ENCODE measurements around the gene CREB5. TPM values are rescaled to one million over a fixed set of nuclear protein-coding genes. Genes with fewer than 3 reads are reported as not detected.

The CREB5 gene, protein sequence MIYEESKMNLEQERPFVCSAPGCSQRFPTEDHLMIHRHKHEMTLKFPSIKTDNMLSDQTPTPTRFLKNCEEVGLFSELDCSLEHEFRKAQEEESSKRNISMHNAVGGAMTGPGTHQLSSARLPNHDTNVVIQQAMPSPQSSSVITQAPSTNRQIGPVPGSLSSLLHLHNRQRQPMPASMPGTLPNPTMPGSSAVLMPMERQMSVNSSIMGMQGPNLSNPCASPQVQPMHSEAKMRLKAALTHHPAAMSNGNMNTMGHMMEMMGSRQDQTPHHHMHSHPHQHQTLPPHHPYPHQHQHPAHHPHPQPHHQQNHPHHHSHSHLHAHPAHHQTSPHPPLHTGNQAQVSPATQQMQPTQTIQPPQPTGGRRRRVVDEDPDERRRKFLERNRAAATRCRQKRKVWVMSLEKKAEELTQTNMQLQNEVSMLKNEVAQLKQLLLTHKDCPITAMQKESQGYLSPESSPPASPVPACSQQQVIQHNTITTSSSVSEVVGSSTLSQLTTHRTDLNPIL
- total RNA-seq: 16.1 and 25.7 TPM in 2 replicates

DNA sequence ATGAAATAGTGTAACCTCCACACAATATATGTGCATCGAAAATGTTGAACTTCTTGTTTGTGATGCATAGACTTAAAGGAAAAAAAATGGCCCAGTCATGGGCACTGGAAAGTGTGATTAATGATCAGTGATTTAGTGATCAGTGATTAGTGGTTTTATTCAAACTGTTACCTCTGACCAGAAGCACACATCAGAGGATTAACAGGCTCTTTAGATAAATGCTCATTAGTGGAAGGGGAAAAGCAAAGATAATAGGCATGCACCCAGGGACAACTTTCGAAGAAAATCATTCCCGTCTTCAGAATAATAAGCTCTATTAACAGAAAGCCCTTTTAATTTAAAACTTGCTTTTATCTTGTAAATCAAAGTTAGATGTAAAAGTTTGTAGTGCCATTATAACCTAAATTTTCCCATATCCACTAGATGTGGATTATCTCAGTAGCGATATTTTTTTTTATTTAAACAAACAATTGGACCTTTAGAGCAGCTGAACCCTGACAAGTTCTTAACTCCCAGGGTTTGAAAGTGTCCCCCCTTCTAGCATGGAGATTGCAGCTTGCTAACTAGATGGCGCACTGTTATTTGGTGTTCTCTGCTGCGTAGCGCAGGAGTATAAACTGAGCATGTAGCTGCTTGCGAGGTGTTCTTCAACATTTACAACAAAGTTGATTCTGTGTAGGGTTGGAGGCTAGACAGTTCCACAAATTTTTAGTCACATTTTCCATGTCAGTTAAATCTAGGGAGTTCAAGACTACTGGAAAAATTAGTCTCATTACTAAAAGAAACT lies at the start of gene CREB5:
Gene CREB5, plus strand, starts transcription at position 643 of the 787 bp plus-strand sequence. CDS start 397 bp downstream, outside the sequence.
- peak within 1 kb of the TSS; percentile 73 for H3K4me3 ChIP-seq (ENCODE audit: low read depth, low read length)
- DNase-seq (ENCODE audit: low read depth): no peak
- TF ChIP-seq, protein P1, sequence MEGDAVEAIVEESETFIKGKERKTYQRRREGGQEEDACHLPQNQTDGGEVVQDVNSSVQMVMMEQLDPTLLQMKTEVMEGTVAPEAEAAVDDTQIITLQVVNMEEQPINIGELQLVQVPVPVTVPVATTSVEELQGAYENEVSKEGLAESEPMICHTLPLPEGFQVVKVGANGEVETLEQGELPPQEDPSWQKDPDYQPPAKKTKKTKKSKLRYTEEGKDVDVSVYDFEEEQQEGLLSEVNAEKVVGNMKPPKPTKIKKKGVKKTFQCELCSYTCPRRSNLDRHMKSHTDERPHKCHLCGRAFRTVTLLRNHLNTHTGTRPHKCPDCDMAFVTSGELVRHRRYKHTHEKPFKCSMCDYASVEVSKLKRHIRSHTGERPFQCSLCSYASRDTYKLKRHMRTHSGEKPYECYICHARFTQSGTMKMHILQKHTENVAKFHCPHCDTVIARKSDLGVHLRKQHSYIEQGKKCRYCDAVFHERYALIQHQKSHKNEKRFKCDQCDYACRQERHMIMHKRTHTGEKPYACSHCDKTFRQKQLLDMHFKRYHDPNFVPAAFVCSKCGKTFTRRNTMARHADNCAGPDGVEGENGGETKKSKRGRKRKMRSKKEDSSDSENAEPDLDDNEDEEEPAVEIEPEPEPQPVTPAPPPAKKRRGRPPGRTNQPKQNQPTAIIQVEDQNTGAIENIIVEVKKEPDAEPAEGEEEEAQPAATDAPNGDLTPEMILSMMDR (conservative IDR thresholded peaks at IDR 0.05; ENCODE audit: low read depth, low read length): peak; percentile 55

DNA sequence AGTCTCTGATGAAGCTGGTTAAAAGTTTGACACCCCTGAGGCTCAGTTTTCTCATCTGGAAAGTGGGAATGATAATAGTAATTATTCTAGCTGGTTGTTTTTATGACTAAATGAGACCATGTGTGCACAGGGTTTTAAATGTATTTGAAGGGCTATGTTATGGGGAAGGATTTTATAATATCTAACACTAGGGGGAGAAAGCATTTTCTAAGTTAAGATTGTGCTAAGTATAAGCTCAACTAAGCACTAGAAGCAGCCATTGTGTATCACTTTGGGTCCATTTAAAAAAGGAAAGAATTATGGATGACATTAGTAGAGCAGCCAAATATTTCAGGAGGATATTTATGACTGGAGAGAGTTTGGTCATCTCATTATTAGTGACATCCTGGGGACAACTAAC lies 49.5 kb upstream of the CREB5 start:
- no peak overlapping the region for H3K4me3 ChIP-seq (ENCODE audit: low read depth, low read length)
- no peak for DNase-seq (ENCODE audit: low read depth)
- TF ChIP-seq, protein P1 (conservative IDR thresholded peaks at IDR 0.05; ENCODE audit: low read depth, low read length): peak; percentile 20

DNA sequence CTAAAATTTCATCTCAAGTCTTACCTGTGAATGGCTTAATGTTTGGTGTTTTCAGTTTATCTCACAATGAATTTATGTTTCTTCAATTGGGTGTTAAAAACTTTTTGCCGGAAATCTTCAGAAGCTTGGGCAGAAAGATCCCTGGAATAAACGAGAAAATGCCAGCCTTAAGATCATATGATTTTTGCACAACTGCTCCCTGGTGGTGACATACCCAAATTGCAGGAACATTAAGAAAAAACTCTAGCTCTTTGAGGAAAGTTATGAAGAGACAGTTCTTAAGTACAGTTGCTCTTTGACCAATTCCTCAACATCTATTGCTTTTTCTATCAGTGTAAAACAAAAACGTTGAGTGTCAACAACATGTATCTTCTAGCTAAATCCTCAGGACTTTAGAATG lies 48.2 kb upstream of the CREB5 start:
- TF ChIP-seq, protein P1 (conservative IDR thresholded peaks at IDR 0.05; ENCODE audit: low read depth, low read length): peak; percentile 45
- H3K4me3 ChIP-seq (ENCODE audit: low read depth, low read length): no peak overlapping the region
- DNase-seq (ENCODE audit: low read depth): no peak

DNA sequence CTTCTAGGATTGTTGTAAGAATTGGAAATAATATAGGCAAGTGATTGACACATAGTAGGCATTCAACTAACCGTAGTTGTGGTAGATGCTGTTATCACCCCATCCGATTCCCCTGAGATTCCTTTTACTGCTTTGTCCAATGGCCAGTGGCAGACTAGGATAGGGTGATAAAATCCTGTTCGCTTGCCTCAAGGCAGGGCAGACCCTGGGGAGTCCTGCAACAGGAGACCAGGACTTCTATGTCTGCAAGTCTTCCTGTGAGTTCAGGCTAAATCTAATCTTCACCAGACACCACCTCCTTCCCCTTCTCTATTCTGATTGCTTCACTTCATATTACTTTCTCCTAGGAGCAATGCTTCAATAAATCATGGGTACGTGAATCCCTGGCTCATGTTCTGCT lies 42.8 kb upstream of the CREB5 start:
- H3K4me3 ChIP-seq (ENCODE audit: low read depth, low read length): no peak overlapping the region
- TF ChIP-seq, protein P1 (conservative IDR thresholded peaks at IDR 0.05; ENCODE audit: low read depth, low read length): no peak
- DNase-seq (ENCODE audit: low read depth): no peak

DNA sequence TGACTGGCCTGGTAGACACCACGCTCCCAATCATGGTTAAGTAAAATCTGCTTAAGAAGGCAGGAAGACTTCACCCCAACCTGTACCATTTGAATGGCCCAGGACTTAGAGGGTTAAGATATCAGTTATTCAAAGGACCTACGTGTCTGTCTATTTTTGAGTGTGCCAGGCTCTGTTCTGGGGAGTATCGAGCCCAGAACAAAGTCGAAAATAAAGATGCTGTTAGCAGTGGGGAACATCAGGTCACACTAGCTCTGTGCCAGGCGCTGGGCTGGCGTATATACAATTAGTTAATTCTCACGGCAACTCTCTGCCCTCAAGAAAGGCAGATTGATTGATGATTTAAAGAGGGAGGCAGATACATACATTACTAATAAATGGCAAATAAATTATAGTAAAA lies 40.5 kb upstream of the CREB5 start:
- H3K4me3 ChIP-seq (ENCODE audit: low read depth, low read length): no peak overlapping the region
- TF ChIP-seq, protein P1 (conservative IDR thresholded peaks at IDR 0.05; ENCODE audit: low read depth, low read length): no peak
- DNase-seq (ENCODE audit: low read depth): no peak

DNA sequence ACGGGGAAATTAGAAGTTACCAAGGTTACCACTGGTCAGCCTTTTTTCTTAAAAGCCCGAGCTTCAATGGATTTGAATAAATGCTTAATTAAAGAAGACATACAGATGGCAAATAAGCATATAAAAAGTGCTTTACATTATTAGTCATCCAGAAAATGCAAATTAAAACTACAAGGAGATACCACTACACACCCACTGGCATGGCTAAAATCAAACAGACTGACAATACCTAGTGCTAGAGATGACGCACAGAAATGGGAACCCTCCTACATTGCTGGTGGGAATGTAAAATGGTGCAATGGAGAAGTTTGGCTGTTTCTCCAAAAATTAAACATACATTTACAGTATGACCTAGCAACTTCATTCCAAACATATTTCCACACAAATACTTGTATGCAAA lies 38.3 kb upstream of the CREB5 start:
- H3K4me3 ChIP-seq (ENCODE audit: low read depth, low read length): no peak overlapping the region
- TF ChIP-seq, protein P1 (conservative IDR thresholded peaks at IDR 0.05; ENCODE audit: low read depth, low read length): no peak
- DNase-seq (ENCODE audit: low read depth): no peak
